Panc1 (cell line): Measurements from ENCODE around the gene FBN1. TPM values are rescaled to one million over a fixed set of nuclear protein-coding genes. Genes with fewer than 3 reads are reported as not detected.

Experiments
- ATAC-seq: fragments of 200-7000 bp; cut with Tn5 transposase; 2 replicates; pipeline ENCODE4 v1.9.1; 2020; ENCODE audit warnings: mild to moderate bottlenecking, moderate library complexity
- BruUV-seq: library from RNA; stranded (reverse); fragments of 400-500 nt; replicated peaks from 2 replicates; lab custom pipeline; 2021; lab: Mats Ljungman, UMichigan
- CTCF ChIA-PET: fragments of 300-600 bp; sonication (Branson Sonifier 250); formaldehyde crosslinking; loops from one replicate; lab custom pipeline; 2022; ENCODE audit warnings: antibody characterized with exemption; lab: Charles Lee
- POLR2A ChIA-PET: fragments of 300-600 bp; sonication (Branson Sonifier 250); formaldehyde crosslinking; loops from one replicate; lab custom pipeline; 2022; ENCODE audit warnings: antibody characterized with exemption; lab: Charles Lee
- DNase-seq: peaks from one replicate; pipeline ENCODE4 v3.0.0-alpha.2; 2010; ENCODE audit warnings: low read depth, low spot score
- H3K27ac ChIP-seq: 2 replicates; pipeline ENCODE4 v1.5.1; 2011; ENCODE audit warnings: mild to moderate bottlenecking, low read length, inconsistent platforms
- H3K27me3 ChIP-seq: fragments of 200-500 bp; sonication (Bioruptor generic); 2 replicates; pipeline ENCODE4 v1.6.0; 2014; ENCODE audit warnings: low read length, inconsistent platforms; ENCODE audit not compliant: control insufficient read depth, insufficient read depth
- H3K36me3 ChIP-seq: fragments of 200-500 bp; sonication (Bioruptor generic); 2 replicates; pipeline ENCODE4 v1.5.1; 2014; ENCODE audit warnings: inconsistent platforms, mild to moderate bottlenecking, low read length, moderate library complexity; ENCODE audit not compliant: control insufficient read depth, insufficient read depth
- H3K4me1 ChIP-seq: 2 replicates; pipeline ENCODE4 v1.5.1; 2011; ENCODE audit warnings: inconsistent platforms, mild to moderate bottlenecking, low read length, moderate library complexity; ENCODE audit not compliant: control insufficient read depth, insufficient read depth
- H3K4me3 ChIP-seq, 2 experiments: 2 replicates each; pipeline ENCODE4 v1.5.1; 2011 to 2012; ENCODE audit warnings: low read depth in 2 of 2, low read length in 2 of 2, mild to moderate bottlenecking in 2 of 2, inconsistent platforms in 1 of 2, moderate library complexity in 1 of 2
- H3K9me3 ChIP-seq: fragments of 200-500 bp; sonication (Bioruptor generic); 2 replicates; pipeline ENCODE4 v1.5.1; 2014; ENCODE audit warnings: low read depth, mild to moderate bottlenecking, inconsistent platforms, low read length, moderate library complexity; ENCODE audit not compliant: control insufficient read depth, insufficient read depth
- POLR2AphosphoS5 ChIP-seq: IDR thresholded peaks from 2 replicates; pipeline ENCODE4 v1.6.1; 2012; ENCODE audit warnings: mild to moderate bottlenecking, low read depth, low read length, moderate library complexity
- SIN3A ChIP-seq: IDR thresholded peaks from 2 replicates; pipeline ENCODE4 v1.6.1; 2012; ENCODE audit warnings: low read depth, mild to moderate bottlenecking, low read length, moderate library complexity, borderline replicate concordance; ENCODE audit not compliant: insufficient read depth
- TCF7L2 ChIP-seq: IDR thresholded peaks from 2 replicates; pipeline ENCODE4 v1.6.1; 2011; ENCODE audit warnings: mild to moderate bottlenecking, low read depth, low read length, inconsistent platforms
- in situ Hi-C: cut with HindIII; loops from 2 replicates; pipeline ENCODE4 v1.10.0; 2016; ENCODE audit warnings: low sequenced_read_pairs, low pct_unique_long_range_greater_than_20kb
- intact Hi-C: fragments of 100-400 bp; cut with micrococcal nuclease; formaldehyde crosslinking; loops from one replicate; pipeline ENCODE4 v1.10.0; 2022; ENCODE audit not compliant: unreplicated experiment
- total RNA-seq: library from RNA; stranded (reverse); gene quantifications from one replicate; pipeline ENCODE4 v1.2.1, GENCODE V29; 2021; ENCODE audit not compliant: unreplicated experiment
- TF ChIP-seq, protein P1 (sequence below): fragments of 450-650 bp; IDR thresholded peaks from 2 replicates; pipeline ENCODE4 v1.5.1; 2017; ENCODE audit warnings: mild to moderate bottlenecking
- TF ChIP-seq, protein P2 (sequence below), 2 experiments: IDR thresholded peaks; 2 replicates each; pipeline ENCODE4 v1.6.1; 2011 to 2012; ENCODE audit warnings: low read depth in 2 of 2, control low read depth in 1 of 2, low read length in 1 of 2, mild to moderate bottlenecking in 1 of 2, moderate library complexity in 1 of 2; ENCODE audit not compliant: insufficient read depth in 1 of 2

FBN1 gene
- total RNA-seq, 1 experiment from 2014 or later, result 0.46 TPM

DNA sequence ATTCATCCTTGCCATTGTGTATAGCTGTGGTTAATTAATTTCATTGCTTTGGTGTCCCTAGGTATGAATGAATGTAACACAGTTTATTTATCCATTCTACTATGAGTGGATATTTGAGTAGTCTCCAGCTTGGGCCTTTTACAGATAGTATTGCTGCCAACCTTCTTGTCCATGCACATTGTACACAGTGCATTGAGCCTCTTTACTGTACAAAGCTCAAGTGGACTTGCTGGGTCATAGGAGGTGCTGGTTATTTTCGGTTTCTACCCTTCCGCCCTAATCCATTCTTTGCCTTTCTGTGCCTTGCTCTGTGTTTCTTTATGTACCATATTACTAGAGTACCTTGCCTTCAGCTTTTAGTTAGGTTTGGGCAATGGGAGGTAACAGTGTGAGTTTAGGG lies 253.6 kb downstream of the FBN1 start:
- Histone ChIP-seq H3K9me3 (no peaks in the 10 kb centered on the region), H3K36me3 (no peaks in the 10 kb centered on the region), H3K27ac (no peak overlapping the region), H3K4me3 (no peak overlapping the region), H3K27me3 (no peaks in the 10 kb centered on the region), H3K4me1 (no peaks in the 10 kb centered on the region)
- in situ Hi-C loops, result no loop called here
- ChIA-PET POLR2A (no interaction called here), CTCF (no interaction called here)
- BruUV-seq, result no TSS peak
- DNase-seq, result no peak
- TF ChIP-seq TCF7L2 (no peak), POLR2AphosphoS5 (no peak), SIN3A (no peak)
- TF ChIP-seq, protein P1, sequence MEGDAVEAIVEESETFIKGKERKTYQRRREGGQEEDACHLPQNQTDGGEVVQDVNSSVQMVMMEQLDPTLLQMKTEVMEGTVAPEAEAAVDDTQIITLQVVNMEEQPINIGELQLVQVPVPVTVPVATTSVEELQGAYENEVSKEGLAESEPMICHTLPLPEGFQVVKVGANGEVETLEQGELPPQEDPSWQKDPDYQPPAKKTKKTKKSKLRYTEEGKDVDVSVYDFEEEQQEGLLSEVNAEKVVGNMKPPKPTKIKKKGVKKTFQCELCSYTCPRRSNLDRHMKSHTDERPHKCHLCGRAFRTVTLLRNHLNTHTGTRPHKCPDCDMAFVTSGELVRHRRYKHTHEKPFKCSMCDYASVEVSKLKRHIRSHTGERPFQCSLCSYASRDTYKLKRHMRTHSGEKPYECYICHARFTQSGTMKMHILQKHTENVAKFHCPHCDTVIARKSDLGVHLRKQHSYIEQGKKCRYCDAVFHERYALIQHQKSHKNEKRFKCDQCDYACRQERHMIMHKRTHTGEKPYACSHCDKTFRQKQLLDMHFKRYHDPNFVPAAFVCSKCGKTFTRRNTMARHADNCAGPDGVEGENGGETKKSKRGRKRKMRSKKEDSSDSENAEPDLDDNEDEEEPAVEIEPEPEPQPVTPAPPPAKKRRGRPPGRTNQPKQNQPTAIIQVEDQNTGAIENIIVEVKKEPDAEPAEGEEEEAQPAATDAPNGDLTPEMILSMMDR, result no peak
- TF ChIP-seq, protein P2, sequence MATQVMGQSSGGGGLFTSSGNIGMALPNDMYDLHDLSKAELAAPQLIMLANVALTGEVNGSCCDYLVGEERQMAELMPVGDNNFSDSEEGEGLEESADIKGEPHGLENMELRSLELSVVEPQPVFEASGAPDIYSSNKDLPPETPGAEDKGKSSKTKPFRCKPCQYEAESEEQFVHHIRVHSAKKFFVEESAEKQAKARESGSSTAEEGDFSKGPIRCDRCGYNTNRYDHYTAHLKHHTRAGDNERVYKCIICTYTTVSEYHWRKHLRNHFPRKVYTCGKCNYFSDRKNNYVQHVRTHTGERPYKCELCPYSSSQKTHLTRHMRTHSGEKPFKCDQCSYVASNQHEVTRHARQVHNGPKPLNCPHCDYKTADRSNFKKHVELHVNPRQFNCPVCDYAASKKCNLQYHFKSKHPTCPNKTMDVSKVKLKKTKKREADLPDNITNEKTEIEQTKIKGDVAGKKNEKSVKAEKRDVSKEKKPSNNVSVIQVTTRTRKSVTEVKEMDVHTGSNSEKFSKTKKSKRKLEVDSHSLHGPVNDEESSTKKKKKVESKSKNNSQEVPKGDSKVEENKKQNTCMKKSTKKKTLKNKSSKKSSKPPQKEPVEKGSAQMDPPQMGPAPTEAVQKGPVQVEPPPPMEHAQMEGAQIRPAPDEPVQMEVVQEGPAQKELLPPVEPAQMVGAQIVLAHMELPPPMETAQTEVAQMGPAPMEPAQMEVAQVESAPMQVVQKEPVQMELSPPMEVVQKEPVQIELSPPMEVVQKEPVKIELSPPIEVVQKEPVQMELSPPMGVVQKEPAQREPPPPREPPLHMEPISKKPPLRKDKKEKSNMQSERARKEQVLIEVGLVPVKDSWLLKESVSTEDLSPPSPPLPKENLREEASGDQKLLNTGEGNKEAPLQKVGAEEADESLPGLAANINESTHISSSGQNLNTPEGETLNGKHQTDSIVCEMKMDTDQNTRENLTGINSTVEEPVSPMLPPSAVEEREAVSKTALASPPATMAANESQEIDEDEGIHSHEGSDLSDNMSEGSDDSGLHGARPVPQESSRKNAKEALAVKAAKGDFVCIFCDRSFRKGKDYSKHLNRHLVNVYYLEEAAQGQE (IDR thresholded peaks at IDR 0.05; ENCODE audit: insufficient read depth in 1 of 2, low read depth in 2 of 2, low read length in 1 of 2), result no peak
- no peak for ATAC-seq
- intact Hi-C loops, result no loop called here

DNA sequence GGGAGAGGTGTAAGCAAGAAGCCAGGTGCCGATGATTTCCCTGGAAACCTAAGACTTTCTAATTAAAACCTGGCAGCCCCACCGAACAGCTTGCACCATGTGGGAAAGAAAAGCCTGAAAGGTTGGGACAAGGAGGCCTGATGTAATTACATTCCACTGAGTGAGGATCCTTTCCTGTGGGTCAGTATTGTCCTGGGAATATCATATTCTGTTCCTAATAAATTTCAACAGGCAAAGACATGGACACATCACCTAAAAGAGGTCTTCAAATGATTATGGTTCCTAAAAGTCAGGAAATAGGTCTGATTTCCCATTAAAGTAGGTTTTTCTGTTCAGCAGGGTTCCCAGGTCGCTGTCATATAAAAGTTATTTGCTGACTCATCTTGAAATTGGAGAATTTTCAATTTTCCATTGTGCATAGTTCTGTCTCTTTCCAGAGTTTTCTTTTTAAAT lies 255.8 kb downstream of the FBN1 start:
- in situ Hi-C loops, result no loop called here
- TF ChIP-seq, protein P1, result no peak
- TF ChIP-seq TCF7L2, result no peak
- TF ChIP-seq, protein P2 (IDR thresholded peaks at IDR 0.05; ENCODE audit: insufficient read depth in 1 of 2, low read depth in 2 of 2, low read length in 1 of 2), result no peak
- no peak overlapping the region for H3K4me3 ChIP-seq
- ChIA-PET CTCF (no interaction called here), POLR2A (no interaction called here)
- no TSS peak for BruUV-seq
- no peaks in the 10 kb centered on the region for H3K9me3 ChIP-seq
- no peak for DNase-seq
- intact Hi-C loops, result no loop called here
- H3K4me1 ChIP-seq, result no peaks in the 10 kb centered on the region
- ATAC-seq, result no peak
- H3K36me3 ChIP-seq, result no peaks in the 10 kb centered on the region
- H3K27ac ChIP-seq, result no peak overlapping the region
- no peaks in the 10 kb centered on the region for H3K27me3 ChIP-seq
